Stimulated activated CD8-positive, alpha-beta memory T cell treated with anti-CD3 and anti-CD28 coated beads, Interleukin-15, amount 100 ng/mL, for 4 hours (primary cell): ENCODE measurements around the gene IGSF21.

Experiments
- DNase-seq, 2 donors: peaks; one replicate each; pipeline ENCODE4 v3.0.0-alpha.2; 2020; ENCODE audit warnings: low read depth in 2 of 2

The IGSF21 gene

DNA sequence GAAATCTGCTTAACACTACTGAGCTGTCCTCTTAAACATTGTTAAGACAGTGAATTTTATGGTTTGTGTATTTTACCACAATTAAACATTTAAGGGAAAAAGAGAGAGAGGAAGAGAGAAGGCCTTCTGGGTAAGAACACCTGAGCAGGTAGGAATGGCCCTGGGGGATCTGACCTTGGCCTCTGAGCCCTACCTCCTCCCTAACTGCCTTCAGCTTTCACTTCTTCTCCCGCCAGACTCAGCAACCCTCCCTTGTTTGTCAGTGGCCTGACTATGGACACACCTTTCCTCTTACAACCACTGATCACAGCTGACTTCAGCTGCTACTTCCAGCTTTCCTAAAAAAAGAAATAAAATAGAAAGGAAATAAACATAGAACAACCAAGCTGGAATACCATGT, 13.5 kb upstream of the IGSF21 start:
- DNase-seq: no peak

DNA sequence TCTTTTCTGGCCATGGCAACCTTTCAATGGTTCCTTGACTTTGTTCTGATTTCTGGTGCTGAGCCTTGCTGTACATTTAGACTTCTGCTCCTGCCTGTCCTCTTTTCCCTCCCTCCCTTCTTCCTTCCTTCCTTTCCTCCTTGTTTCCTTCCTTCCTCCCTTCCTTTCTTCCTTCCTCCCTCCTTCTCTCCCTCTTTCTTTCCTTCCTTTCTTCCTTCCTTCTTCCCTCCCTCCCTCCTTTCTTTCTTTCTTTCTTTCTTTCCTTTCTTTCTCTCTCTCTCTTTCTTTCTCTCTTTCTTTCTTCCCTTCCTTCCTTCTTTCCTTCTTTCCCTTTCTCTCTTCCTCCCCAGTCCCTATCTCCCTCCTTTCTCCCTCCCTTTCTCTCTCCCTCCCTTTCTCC, 10.4 kb upstream of the IGSF21 start:
- DNase-seq: no peak

DNA sequence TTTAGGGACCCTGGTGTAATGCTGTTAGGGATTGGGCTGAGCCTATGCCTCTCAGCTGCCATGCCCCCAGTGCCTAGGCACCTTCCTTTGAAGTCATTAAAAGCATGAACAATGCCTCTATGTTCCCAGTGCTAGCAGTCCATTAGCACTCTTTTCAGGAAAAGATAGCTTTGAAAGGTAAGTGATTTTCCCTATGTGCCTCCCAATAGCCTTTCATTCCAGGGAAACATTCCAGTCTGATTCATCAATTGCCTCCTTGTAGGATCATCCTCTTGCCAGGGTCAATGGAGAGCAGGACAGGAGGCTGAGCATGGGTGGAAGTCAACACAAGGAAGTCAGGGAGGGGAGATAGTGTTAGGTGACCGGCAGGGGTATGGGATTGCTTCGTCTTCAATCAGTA, 8.6 kb upstream of the IGSF21 start:
- no peak for DNase-seq

DNA sequence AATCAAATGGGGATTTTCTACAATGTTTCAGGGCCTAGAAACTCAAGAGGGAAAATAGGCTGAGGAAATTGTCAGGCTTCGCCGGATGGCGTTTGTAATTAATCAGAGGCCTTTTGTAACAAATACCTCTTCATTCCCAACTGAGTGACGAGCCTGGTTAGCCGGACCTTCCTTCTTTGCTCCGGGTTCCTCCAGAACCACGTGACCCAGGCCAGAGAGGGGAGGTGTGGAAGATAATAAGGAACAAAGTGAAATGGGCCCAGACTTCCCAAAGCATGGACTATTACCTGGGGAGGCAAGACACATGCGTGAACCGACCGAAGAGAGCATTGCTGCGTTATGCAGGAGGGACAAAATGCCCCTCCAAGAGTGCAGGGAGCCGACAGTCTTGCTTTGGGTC, 7.5 kb upstream of the IGSF21 start:
- DNase-seq: no peak

DNA sequence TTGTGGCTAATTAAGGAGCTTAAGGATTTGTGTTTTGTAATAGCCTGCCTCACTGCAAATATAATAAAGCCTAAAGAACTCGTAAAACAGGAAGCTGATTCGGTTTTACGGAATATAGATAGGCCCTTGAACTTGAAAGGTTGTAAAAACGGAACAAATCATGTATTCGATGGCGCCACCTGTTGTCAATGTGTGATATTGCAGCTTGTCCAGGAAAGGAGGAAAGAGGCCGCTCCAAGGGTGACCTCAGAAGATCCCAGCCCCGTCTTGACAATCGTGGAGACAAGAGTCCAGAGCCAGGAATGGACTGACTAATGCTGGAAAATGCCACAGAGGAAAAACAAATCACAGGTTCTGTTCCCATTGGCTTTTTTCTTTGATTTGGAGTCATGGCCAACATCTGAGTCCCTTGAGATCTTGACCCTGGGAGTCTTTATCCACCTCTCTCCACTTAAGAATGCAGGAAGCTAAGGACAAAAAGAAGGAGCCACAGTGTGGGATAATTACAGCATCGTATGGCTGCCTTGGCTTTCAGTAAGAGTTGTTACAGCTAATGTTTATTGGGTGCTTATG, 7.0 kb upstream of the IGSF21 start:
- DNase-seq: no peak

DNA sequence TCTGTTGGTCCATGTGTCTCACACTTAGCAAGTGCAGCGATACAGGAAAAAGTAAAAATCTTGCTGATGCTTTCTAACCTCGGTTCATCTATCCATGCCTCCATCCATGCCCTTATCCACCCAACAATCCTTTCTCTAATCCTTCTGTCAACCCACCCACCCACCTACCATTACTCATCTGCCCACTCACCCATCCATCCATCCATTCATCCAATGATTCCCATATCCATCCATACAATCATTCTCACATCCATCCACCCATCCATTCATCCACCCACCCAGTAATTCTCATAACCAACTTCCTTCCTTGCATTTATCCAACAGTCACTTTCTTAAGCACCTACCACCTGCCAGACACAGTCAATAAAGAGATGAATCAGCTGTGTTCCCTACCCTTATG, 6.1 kb upstream of the IGSF21 start:
- DNase-seq: no peak

DNA sequence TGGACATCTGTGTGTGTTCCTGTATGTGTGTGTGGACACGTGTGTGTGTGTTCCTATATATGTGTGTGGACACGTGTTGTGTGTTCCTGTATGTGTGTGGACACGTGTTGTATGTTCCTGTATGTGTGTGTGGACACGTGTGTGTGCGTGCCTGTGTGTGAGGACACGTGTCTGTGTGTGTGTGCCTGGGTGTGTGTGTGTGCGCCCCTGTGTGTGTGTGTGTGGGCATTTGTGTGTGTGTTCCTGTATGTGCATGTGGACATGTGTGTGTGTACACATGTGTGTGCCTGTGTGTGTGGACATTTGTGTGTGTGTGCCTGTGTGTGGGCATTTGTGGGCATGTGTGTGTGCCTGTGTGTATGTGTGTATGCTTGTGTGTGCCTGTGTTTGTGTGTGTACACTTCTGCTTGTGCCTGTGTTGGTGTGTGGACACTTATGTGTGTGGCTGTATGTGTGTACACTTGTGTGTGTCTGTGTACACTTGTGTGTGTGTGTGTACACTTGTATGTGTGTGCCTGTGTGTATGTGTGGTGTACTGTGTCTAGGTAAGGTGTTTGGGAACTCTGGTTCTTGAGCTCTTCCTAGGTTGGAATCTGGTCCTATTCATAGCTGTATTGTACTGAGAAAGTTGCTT, 3.7 kb upstream of the IGSF21 start:
- no peak for DNase-seq

DNA sequence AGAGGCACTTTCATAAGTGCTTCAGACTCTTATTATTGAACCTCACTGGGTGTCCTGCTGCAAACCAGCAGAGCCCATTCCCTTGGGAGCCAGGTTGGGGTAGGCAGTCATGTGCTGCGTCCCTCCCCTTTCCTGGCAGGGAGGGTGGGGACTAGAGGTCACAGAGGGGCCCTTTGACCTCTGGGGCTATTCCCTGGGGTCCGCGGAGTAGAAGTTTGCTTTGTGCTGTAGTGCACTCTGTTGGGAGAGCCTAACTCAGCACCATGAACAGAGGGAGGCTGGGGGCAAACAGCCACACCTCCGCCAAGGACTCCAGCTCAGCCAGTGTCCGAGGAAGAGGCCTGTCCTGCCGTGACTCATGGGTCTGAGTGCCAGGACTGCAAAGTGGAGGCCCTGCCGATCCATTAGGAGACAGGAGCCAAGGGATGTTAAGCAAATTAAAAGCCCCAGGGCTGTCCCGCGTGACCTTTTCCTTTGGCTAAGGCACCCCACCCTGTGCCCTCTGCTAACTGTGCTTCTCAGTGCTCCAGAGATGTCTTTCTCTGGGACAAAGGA, 3.0 kb upstream of the IGSF21 start:
- no peak for DNase-seq

DNA sequence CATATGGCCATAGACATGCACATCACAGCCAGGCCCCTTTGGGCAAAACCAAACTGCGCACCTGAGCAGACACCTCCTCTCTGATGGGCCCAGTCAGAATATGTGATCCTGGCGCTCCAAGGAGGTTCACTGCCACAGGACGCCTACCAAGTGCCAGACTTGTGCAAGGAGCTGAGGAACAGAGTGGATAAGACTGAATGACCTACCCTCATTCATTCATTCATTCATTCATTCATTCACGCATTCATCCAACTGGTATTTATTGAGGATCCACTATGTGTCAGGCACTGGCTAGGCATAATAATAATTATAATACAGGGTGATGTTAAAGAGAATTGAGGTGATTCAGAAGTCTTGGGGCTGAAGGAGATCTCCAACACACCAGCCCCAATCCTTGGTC, 2.4 kb upstream of the IGSF21 start:
- no peak for DNase-seq

DNA sequence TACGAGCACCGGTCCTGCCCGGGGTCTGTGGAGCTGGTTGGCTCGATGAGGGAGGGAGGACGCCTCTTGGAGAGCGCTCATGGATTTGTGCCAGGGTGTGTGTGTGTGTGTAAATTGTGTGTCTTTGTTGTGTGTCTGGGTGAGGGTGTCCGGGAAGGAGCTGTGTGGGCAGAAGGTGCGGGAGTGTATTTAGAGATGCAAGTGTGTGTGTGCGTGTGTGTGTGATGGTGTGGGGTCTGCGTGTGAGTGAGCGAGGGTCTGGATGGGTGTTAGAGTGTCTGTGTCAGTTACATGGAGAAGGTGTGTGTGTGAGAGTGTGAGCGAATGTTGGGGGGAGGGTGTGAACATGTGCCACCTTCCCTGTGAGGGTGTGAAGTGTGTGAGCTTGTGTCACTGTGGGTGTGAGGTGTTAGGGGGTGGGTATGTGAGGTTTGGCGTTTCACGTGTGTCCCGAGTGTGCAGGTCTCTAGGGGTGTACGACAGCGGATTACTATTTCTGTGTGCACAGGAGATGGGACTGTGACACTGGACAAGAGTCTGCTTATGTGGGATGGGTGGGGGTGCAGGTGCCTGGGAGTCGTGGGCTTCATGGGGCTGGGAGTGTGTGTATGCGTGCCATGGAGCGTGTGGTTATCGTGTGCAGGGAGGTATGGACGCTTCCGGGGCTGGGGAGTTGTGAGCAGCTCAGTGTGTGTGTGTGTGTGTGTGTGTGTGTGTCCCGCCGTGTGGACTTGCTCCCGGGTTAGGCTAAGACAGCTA, 880 bp downstream of the IGSF21 start:
- no peak for DNase-seq

DNA sequence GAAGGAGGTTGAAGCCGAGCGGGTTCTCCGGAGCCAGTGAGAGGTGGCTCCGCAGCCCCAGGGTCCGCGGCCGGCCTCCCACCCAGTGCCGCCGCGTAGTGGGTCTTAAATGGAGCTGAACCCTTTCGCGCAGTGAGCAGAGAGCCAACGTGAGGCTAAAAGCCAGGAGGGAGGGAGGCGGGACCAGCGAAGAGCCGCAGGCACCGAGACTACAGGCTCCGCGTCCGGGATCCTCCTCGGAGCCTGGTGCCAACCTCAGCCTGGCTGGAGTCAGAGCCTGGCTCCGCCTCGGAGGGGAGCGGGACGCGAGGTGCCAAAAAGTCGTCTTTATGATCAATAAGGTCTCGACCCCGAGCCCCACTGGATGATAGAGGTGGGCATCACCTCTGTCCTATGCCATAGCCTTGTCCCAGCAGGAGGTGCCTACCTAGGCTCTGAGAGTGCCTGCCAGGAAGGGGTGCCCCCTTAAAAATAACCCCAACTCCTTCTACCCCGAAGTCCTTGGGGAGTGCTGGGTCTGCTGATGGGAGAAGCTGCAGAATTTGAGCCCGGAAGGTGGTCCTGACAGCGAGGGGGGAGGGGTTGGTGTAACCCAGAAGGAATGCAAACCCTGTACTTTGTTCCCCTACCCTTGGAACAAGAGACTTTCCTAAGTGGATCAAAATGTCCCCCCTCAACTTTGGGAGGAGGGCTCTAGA, 1.6 kb downstream of the IGSF21 start:
- no peak for DNase-seq

DNA sequence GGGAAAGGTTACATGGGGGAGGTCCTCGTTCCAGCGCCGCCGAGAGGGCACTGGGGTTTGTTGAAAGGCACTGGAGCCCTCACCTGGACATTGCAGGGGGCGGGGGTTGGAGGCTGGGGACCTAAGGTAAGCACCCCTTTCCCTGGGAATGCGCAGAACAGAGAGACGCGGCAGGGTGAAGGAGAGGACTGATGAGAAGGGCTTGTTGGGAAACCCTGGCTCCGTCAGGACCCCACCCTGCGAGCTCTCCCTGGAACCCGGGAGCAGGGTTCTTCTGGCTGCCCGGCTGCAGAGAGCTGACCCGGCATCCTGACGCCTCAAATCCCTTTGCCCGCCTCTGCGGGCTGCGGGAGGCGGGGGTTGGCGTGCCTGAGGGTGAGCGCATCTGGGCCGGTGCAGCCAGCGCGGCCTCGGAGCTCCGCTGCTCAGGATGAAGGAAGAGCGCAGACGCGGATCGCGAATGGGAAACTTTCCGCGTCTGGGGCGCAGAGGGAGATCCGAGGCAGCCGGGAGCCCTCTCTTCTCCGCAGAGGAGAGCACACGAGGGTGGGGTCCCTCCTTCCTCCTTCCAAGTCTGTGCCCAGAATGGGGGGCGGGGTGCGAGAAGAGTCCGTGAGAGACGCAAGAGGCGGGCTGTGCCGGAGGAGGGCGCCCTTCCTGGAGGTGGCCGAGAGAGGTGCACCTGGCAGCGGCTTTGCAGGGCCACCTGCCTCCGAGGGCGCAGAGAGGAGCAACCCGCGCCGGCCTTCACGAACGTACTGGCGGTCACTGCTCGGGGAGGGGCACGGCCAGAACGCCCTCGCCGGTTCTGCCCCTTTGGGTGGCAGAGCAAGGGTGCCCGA, 2.4 kb downstream of the IGSF21 start:
- DNase-seq: no peak

DNA sequence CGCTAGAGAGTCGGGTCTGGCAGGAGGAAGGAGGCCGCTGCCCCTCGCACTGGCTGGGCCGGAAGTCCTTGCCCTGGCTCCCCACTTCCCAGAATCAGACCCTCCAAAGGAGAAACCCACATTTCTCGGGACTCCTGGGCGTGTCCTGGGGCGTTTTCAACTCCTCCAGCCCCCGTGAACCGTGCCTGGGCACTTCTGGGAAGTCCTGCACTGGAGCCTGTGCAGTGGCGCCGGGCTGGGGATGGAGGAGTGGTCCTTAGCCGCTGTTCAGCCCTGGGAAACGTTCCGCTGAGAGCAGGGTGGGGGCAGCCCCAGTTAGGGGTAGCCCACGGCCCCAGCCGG, 3.0 kb downstream of the IGSF21 start:
- no peak for DNase-seq

DNA sequence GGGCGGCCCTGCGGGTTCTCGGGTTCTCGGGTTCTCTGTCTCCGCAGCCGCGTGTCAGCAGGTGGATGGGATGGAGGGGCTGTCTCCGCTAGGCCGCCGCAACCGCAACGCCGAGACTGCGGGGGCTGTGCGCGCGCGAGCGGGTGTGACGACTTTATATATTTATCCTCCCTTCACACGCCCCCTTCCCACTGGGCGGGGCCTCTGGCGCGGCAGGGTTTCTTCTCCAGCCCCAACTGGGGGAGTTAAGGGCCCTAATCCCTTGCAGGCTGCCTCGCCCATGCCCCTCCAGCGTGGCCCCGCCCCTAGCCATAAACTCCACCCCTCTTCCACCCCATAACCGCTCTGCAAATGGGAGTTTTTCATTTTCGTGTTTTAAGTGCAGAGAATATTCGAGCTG, 3.4 kb downstream of the IGSF21 start:
- no peak for DNase-seq

DNA sequence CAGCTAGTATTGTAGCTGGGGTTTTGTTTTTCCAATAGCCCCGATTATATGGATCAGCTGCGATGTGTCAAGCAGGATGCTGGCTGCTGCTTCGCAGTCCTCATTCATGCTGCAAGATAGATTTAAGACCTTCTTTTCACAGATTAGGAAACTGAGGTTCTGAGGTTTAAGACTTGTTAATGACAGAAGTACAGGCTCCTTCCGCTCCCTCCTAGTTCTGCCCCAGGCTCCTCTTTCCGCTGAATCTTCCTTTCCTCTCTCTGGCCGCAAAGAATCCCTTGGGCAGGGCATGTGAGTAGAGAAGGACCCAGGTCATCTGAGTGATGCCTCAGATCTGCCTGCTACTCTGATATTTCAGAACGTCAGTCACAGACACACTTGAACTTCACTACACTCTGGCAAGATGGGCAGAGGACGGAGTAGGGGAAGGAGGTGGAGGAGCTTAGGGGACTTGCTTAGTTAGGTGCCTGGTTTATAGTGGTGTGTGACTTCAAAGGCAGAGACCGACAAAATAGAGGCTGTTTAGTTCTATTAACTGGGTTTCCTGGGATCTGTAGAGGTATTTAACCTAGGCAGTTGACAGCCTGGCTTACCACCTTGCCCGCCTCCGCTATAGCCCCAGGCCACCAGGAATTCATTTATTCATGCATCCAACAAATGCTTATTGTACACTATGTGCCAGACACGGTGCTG, 4.2 kb downstream of the IGSF21 start:
- no peak for DNase-seq

DNA sequence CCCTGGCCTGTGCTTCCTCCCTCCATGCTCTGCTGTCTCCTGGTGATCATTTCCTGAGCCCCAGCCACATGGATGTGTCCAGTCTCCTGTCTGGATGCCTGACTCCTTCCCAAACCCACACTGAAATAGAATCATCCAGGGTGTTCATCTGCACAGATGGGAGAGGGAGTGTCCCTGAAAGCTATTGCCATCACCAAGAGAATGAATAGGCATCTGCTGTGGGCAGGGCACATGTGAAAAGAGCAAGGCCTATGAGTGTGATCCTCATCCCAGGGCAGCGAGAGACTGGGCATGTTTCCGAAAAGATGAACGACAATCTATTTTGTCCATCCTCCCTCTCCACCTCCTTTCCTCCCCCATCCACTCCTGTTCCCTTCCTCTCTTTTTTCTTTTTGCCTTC, 5.0 kb downstream of the IGSF21 start:
- DNase-seq: no peak

DNA sequence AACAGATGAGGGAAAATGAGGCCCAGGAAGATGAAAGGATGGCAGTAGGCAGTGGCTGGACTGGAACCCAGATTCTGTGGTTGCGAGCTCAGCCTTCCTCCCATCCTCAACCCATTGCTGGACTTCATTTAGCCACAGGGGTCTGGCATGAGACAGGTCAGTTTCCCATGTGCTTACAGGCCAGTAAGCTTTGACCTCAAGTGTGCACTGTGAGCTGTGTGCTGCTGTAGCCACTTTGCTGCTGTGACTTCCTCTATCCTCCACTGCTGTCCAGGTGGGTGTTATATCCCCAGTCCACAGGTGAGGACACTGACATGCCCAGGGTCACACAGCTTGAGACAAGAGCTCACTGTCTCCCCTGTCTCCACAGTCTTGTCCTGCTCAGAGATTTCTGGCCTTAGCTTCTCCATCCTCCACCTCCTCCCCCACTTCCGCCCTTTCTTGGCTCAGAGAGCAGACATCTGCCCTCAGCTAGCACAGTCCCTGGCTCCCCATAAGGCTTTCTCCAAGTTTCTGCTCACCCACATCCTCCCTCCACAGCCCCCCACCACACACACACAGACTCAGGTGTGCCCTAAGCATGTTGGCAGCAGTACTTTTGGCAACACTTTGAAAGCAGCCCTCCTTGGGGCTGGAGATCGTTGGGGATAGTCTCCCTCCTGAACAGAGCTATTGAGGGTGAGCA, 7.3 kb downstream of the IGSF21 start:
- DNase-seq: no peak

DNA sequence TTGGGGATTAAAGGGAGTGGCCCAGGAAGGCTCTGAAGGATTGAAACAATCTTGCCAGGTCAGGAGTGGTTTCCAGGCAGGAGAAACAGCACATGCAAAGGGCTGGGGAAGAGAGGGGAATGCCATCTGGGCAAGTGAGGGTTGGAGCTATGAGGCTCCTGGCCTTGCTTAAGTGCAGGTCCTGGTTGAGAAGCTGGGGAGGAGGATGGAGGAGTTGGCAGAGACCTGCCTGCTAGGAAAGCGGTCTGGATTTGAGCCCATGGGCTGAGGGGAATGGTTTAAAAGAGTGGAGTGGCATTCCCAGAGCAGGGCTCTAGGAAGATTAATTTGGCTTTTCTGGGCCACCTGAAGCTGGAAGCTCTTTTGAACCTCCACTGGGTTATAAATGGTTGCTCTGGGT, 9.2 kb downstream of the IGSF21 start:
- DNase-seq: no peak

DNA sequence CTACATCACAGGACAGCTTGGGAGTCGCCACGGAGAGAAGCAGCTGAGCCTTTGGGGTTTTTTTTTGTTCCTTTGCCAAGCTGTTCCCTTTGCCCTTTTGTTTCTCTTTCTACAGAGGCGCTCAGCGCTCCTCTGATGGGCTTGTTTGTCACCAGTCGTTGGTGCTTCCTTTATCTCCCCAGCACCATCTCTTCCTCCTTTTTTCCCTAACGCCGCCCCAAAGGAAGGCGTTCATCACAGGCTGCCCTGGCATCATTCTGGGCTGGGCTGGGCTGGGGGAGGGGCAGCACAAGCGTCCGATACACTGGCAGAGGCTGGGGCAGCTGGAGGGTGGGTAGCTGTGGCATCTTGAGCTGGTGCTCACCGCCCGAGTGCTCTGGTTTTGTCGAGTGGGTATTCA, 10.5 kb downstream of the IGSF21 start:
- no peak for DNase-seq

DNA sequence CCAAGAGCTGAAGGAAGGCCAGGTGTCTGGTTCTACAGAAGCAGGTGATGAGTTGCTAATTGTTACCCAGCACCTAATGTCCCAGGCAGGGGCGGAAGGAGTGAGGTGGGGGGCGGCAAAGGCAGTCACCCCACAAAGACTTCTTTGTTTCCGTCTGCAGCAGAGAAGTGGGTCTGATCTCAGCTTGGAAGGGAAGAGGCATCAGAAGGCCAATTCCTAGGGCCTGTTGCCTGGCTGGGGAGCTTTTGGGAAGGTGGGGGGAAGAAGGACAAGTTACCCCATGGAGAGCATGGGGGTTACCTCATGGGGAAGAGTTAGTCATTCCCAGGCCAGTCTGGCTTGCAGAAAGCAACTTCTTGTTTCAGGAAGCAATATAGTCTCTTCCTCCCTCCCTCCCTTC, 10.9 kb downstream of the IGSF21 start:
- no peak for DNase-seq

DNA sequence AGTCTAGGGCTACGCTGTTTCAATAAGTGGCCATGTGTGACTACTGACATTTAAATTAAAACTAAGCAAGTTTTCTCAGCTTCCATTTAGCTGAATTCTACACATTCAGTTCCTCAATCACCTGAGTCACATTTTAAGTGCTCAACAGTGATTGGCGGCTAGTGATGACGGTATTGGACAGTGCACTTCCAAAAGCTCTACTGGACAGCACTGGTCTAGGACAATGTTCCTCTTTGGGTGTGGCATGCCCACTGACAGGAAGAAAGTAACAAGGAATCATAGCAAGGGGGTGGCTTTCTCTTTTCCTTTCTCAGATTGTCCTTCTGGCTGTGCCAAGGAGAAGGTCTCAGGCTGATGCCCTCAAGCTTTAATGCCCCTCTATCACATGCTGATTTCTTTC, 11.7 kb downstream of the IGSF21 start:
- DNase-seq: no peak
